ENCODE results near the gene COQ10A.

The COQ10A gene

GRCh38 chr12:56253091-56253490 is 13.7 kb upstream of the COQ10A start:
- H4K20me1 ChIP-seq (ENCODE audit: insufficient read depth, low read length) = no peaks in the 10 kb centered on the region
- no peaks in the 10 kb centered on the region for H3K79me2 ChIP-seq (ENCODE audit: insufficient read depth, low read length)

GRCh38 chr12:56255671-56256070 is 11.1 kb upstream of the COQ10A start:
- H3K9me2 ChIP-seq (ENCODE audit: low read depth, low read length) = no peaks in the 10 kb centered on the region
- no peaks in the 10 kb centered on the region for H3K79me2 ChIP-seq (ENCODE audit: insufficient read depth, low read length)
- H3K9ac ChIP-seq (ENCODE audit: low read length) = no peak overlapping the region
- H2AFZ ChIP-seq (ENCODE audit: low read length) = no peak overlapping the region
- H3K9me3 ChIP-seq (ENCODE audit: low read length) = no peaks in the 10 kb centered on the region
- H3F3A ChIP-seq (ENCODE audit: insufficient read depth, low read length) = no peaks in the 10 kb centered on the region
- no peak overlapping the region for H3K27ac ChIP-seq (ENCODE audit: low read depth, low read length, poor library complexity, severe bottlenecking)
- H3K4me1 ChIP-seq (ENCODE audit: insufficient read depth, low read length, severe bottlenecking) = peaks cover 23% of the 10 kb centered on the region
- no peak for TF ChIP-seq EZH2 (IDR thresholded peaks at IDR 0.05; ENCODE audit: borderline replicate concordance, low read length)
- TF ChIP-seq CTCF (IDR thresholded peaks at IDR 0.05; ENCODE audit: low read length) = no peak
- H3K27me3 ChIP-seq (ENCODE audit: insufficient read depth, low read length) = no peaks in the 10 kb centered on the region
- no peak overlapping the region for H3K4me3 ChIP-seq (ENCODE audit: low read depth, low read length, poor library complexity, severe bottlenecking)
- H3K4me2 ChIP-seq (ENCODE audit: low read length) = no peak overlapping the region
- H4K20me1 ChIP-seq (ENCODE audit: insufficient read depth, low read length) = no peaks in the 10 kb centered on the region
- peaks cover 53% of the 10 kb centered on the region for H3K36me3 ChIP-seq (ENCODE audit: insufficient read depth, low read length)

More at GRCh38 chr12:56253091-56253490, 13.7 kb upstream of the COQ10A start:
- no peaks in the 10 kb centered on the region for H3K9me3 ChIP-seq (ENCODE audit: low read length)
- no peaks in the 10 kb centered on the region for H3K9me2 ChIP-seq (ENCODE audit: low read depth, low read length)
- peaks cover 69% of the 10 kb centered on the region for H3K36me3 ChIP-seq (ENCODE audit: insufficient read depth, low read length)
- H2AFZ ChIP-seq (ENCODE audit: low read length) = no peak overlapping the region
- H3K9ac ChIP-seq (ENCODE audit: low read length) = no peak overlapping the region
- no peaks in the 10 kb centered on the region for H3K27me3 ChIP-seq (ENCODE audit: insufficient read depth, low read length)
- H3K4me2 ChIP-seq (ENCODE audit: low read length) = no peak overlapping the region
- TF ChIP-seq CTCF (IDR thresholded peaks at IDR 0.05; ENCODE audit: low read length) (no peak), EZH2 (IDR thresholded peaks at IDR 0.05; ENCODE audit: borderline replicate concordance, low read length) (no peak)
- H3K4me3 ChIP-seq (ENCODE audit: low read depth, low read length, poor library complexity, severe bottlenecking) = no peak overlapping the region
- no peaks in the 10 kb centered on the region for H3F3A ChIP-seq (ENCODE audit: insufficient read depth, low read length)
- no peak overlapping the region for H3K27ac ChIP-seq (ENCODE audit: low read depth, low read length, poor library complexity, severe bottlenecking)
- H3K4me1 ChIP-seq (ENCODE audit: insufficient read depth, low read length, severe bottlenecking) = peaks cover 16% of the 10 kb centered on the region

- Histone ChIP-seq H3K27ac (ENCODE audit: low read depth, low read length, poor library complexity, severe bottlenecking) (no peak overlapping the region), H3K4me2 (ENCODE audit: low read length) (peak overlapping the region; percentile 99; the same call in 1 of the 2 replicates), H3K9me2 (ENCODE audit: low read depth, low read length) (no peaks in the 10 kb centered on the region), H3K79me2 (ENCODE audit: insufficient read depth, low read length) (no peaks in the 10 kb centered on the region), H3K27me3 (ENCODE audit: insufficient read depth, low read length) (no peaks in the 10 kb centered on the region), H3K9ac (ENCODE audit: low read length) (peak overlapping the region; percentile 0; the same call in 1 of the 2 replicates), H4K20me1 (ENCODE audit: insufficient read depth, low read length) (no peaks in the 10 kb centered on the region), H3K9me3 (ENCODE audit: low read length) (no peaks in the 10 kb centered on the region), H3K36me3 (ENCODE audit: insufficient read depth, low read length) (peaks cover 49% of the 10 kb centered on the region), H3K4me1 (ENCODE audit: insufficient read depth, low read length, severe bottlenecking) (peaks cover 23% of the 10 kb centered on the region), H3K4me3 (ENCODE audit: low read depth, low read length, poor library complexity, severe bottlenecking) (peak overlapping the region; percentile 88), H2AFZ (ENCODE audit: low read length) (no peak overlapping the region), H3F3A (ENCODE audit: insufficient read depth, low read length) (no peaks in the 10 kb centered on the region)
- TF ChIP-seq CTCF (IDR thresholded peaks at IDR 0.05; ENCODE audit: low read length) = no peak
- TF ChIP-seq EZH2 (IDR thresholded peaks at IDR 0.05; ENCODE audit: borderline replicate concordance, low read length) = no peak
These were observed 10.3 kb upstream of the COQ10A start for GRCh38 chr12:56256326-56256960.

Measured in OCI-LY1 (cell line).